ENCODE data around the gene ACTN2. TPM values are rescaled to one million over a fixed set of nuclear protein-coding genes. Genes with fewer than 3 reads are reported as not detected.

Gene ACTN2
- total RNA-seq, 2 experiments from 2014 or later, result not detected

DNA sequence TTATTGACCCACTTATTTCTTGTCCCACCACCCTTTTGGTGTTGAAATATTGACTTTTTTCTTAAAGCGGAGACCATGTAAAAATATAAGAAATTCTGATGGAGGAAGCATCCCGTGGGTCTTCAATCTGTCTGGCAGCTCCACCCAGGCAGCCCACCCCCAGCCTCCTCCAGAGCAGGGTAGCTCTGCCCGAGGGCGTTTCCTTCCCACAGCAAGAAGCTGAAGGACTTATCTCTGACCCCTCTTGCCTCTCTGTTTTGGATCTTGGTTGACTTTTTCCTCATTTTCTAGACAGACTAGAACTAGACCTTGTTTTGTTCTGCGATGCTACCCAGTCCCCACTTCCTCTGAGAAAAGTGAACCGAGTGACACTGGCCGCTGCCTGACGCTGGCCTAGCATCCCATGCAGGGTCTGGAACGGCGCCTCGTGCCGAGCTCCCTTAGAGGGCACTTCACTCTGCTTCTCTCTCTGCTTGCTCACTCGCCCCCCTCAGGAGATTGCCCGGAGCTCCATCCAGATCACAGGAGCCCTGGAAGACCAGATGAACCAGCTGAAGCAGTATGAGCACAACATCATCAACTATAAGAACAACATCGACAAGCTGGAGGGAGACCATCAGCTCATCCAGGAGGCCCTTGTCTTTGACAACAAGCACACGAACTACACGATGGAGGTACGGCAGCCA, 68.4 kb downstream of the ACTN2 start:
- CTCF ChIA-PET, result no interaction called here
- H3K9me3 Mint-ChIP-seq (ENCODE audit: low read depth), result no peaks in the 10 kb centered on the region
- H3K4me1 Mint-ChIP-seq, result peaks cover 3% of the 10 kb centered on the region
- no peak overlapping the region for H3K27ac Mint-ChIP-seq
- DNase-seq (no peak), ATAC-seq (no peak)
- H3K27me3 Mint-ChIP-seq, result peaks cover 15% of the 10 kb centered on the region
- H3K36me3 Mint-ChIP-seq, result no peaks in the 10 kb centered on the region
- no peak overlapping the region for H3K4me3 Mint-ChIP-seq

DNA sequence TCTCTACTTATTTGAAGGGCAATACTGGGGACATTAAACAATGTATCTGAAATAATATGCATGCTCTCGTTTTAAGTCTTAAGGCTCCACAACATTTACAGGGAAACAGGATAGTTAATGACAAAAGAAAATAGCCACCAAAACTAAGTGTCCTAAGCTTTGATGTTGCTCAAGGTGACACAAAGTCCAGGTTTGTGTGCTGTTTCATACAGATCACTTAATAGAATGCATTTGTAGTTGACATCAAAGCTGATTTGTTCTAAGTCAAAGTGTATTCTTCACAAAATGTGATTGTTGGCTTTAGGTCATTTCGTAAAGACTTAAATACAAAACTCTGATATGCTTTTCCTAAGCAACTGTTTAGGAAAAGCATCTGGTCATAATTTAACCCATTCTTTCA, 71.3 kb downstream of the ACTN2 start:
- no peaks in the 10 kb centered on the region for H3K9me3 Mint-ChIP-seq (ENCODE audit: low read depth)
- H3K36me3 Mint-ChIP-seq, result no peaks in the 10 kb centered on the region
- no peak overlapping the region for H3K4me3 Mint-ChIP-seq
- CTCF ChIA-PET, result interaction anchor here (3.2 kb wide), 1 partner anchor 628 kb away, joined by 13 read pairs; no protein-coding TSS in a partner anchor
- DNase-seq (no peak), ATAC-seq (no peak)
- peaks cover 3% of the 10 kb centered on the region for H3K4me1 Mint-ChIP-seq
- no peaks in the 10 kb centered on the region for H3K27me3 Mint-ChIP-seq
- H3K27ac Mint-ChIP-seq, result no peak overlapping the region

DNA sequence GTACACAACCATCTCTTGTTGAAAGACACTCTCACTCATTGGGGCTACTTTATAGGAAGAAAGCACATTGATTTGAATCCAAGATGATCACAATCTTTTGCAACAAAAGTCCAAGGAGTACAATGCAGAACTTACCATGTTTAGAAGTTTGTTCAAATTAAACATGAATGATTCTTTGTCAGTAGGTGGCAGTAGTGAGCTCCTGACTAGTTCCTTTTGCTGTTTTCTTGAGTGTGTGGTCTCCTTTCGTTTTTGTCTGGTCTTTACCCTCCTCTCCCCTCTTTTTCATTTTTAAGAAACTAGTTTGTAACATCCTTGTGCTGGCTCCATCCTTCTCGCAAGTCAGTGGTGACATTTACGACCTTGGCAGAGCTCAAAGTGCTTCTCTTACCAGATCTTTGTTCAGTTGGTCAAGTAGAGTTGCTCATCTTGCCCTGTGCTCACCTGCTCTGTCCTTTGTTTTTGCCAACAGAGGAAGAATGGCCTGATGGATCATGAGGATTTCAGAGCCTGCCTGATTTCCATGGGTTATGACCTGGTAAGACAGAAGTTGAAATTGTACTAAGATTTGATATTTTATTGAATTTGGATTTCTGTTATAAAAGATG, 73.1 kb downstream of the ACTN2 start:
- Mint-ChIP-seq H3K27ac (no peak overlapping the region), H3K36me3 (no peaks in the 10 kb centered on the region), H3K9me3 (ENCODE audit: low read depth) (no peaks in the 10 kb centered on the region), H3K4me3 (no peak overlapping the region), H3K27me3 (peaks cover 6% of the 10 kb centered on the region), H3K4me1 (peaks cover 3% of the 10 kb centered on the region)
- peak; percentile 36 for ATAC-seq
- CTCF ChIA-PET, result interaction anchor here (0.6 to 3.2 kb wide), 38 partner anchors 9 to 803 kb away, joined by 3 to 19 read pairs (median 4); partner anchors contain the start of genes HEATR1 and MTR
- no peak for DNase-seq

DNA sequence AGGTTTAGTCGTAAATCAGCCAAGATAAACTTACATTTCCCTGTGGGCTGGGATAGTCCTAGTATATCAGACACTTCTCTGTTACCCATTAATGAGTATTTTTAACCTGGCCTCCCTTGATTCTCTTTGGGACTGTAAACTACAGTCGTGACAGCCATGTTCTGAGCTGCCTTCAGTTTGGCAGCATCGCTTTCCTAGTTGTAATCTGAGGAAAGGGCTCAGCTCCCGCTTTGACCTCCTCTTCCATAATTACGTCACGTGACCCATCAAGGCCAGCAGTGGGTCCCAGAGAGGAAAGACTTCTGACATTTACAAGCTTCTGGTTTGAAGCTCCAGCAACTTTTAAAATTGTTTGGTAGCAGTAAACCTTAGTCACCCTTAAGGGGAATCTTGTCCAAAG, 74.2 kb downstream of the ACTN2 start:
- Mint-ChIP-seq H3K36me3 (no peaks in the 10 kb centered on the region), H3K9me3 (ENCODE audit: low read depth) (no peaks in the 10 kb centered on the region), H3K27me3 (peaks cover 11% of the 10 kb centered on the region), H3K4me1 (peaks cover 3% of the 10 kb centered on the region), H3K27ac (no peak overlapping the region), H3K4me3 (no peak overlapping the region)
- no peak for ATAC-seq
- DNase-seq, result no peak
- CTCF ChIA-PET, result interaction anchor here (0.6 to 3.2 kb wide), 5 partner anchors 7 to 996 kb away, joined by 5 to 19 read pairs (median 9); no protein-coding TSS in a partner anchor

DNA sequence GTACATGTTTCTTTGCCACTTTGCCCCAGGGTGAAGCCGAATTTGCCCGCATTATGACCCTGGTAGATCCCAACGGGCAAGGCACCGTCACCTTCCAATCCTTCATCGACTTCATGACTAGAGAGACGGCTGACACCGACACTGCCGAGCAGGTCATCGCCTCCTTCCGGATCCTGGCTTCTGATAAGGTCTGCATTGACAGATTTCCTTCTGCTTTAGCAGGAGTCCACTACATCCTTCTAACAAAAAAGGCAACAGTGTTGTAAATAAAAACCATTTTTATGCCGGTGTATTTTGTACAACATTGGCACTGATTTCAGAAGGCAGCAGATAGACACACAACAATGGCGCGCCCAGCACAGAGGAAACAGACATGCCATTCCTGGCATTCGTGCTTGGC, 74.7 kb downstream of the ACTN2 start:
- H3K27ac Mint-ChIP-seq, result no peak overlapping the region
- CTCF ChIA-PET, result no interaction called here
- H3K9me3 Mint-ChIP-seq (ENCODE audit: low read depth), result no peaks in the 10 kb centered on the region
- DNase-seq (no peak), ATAC-seq (no peak)
- H3K4me1 Mint-ChIP-seq, result peaks cover 3% of the 10 kb centered on the region
- no peak overlapping the region for H3K4me3 Mint-ChIP-seq
- H3K36me3 Mint-ChIP-seq, result no peaks in the 10 kb centered on the region
- peaks cover 15% of the 10 kb centered on the region for H3K27me3 Mint-ChIP-seq

DNA sequence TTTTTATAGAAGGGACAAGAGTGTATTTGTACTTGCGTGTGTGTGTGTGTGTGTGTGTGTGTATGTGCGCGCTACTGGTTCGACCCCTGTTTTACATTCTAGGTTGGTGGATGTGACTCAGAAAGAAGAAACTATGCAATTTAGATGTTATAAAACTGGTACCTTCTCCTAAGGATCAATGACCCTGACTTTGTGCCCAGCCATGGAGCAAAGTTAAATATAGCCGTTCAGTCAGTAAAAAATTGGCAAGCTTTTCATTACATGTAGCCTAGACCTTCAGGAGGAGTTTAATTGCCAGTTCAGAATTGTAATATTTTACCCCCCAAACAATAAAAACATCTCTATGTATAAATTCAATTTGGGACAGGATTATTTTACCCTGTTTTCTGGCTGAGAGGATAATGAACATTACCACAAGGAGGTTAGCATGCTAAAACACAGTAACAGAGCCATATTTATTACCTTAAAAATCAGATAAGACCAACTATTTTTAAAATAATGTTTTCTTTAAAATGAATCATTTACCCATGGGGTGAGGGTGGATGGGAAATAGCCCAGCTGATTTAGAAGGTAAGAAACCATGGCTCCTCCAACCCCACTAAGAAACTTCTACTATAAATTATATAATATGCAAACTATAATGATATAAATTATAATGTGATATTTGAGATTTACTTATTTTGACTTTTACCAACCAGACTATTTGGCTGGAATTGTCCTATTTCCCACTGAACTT, 75.3 kb downstream of the ACTN2 start:
- Mint-ChIP-seq H3K27me3 (peaks cover 18% of the 10 kb centered on the region), H3K4me3 (no peak overlapping the region), H3K9me3 (ENCODE audit: low read depth) (no peaks in the 10 kb centered on the region), H3K4me1 (peaks cover 3% of the 10 kb centered on the region), H3K27ac (no peak overlapping the region), H3K36me3 (no peaks in the 10 kb centered on the region)
- CTCF ChIA-PET, result interaction anchor here (0.6 to 1.0 kb wide), 2 partner anchors 10 to 304 kb away, joined by 3 read pairs; no protein-coding TSS in a partner anchor
- no peak for DNase-seq
- ATAC-seq, result no peak

DNA sequence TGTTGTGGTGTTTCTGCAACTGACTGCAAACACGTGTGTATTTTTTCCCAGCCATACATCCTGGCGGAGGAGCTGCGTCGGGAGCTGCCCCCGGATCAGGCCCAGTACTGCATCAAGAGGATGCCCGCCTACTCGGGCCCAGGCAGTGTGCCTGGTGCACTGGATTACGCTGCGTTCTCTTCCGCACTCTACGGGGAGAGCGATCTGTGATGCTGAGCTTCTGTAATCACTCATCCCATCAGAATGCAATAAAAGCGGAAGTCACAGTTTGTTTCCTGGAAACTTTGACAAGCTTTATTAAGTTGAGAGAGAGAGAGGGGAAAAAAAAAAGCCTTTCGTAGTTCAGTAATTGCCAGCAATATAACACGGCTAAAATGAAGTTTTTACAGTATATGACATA, 76.1 kb downstream of the ACTN2 start:
- DNase-seq (no peak), ATAC-seq (no peak)
- CTCF ChIA-PET, result interaction anchor here (0.6 to 1.0 kb wide), 2 partner anchors 11 to 305 kb away, joined by 3 read pairs; no protein-coding TSS in a partner anchor
- no peak overlapping the region for H3K4me3 Mint-ChIP-seq
- H3K27me3 Mint-ChIP-seq, result peaks cover 22% of the 10 kb centered on the region
- no peak overlapping the region for H3K27ac Mint-ChIP-seq
- peaks cover 3% of the 10 kb centered on the region for H3K4me1 Mint-ChIP-seq
- H3K36me3 Mint-ChIP-seq, result no peaks in the 10 kb centered on the region
- H3K9me3 Mint-ChIP-seq (ENCODE audit: low read depth), result no peaks in the 10 kb centered on the region

DNA sequence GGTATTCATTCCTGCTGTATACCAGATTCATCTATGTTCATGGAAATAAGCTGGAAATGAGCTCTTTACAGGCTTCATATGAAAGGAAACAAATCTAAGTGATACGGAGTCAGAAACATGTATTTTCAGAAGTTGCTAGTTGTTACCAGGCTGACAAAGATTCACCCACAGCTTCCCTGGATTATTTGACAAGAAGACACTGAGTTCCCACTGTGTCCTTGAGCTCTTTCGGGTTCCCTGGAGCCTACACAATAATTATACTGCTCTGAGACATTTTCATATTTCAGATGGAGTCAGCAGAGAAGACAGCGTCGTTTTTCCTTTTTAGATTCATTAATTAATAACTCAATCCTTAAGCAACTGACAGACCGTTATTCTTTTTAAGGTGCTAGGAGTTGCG, 79.5 kb downstream of the ACTN2 start:
- CTCF ChIA-PET, result interaction anchor here (0.6 kb wide), 1 partner anchor 802 kb away, joined by 3 read pairs; no protein-coding TSS in a partner anchor
- Mint-ChIP-seq H3K4me1 (no peaks in the 10 kb centered on the region), H3K27me3 (peaks cover 34% of the 10 kb centered on the region), H3K27ac (no peak overlapping the region), H3K4me3 (no peak overlapping the region), H3K36me3 (no peaks in the 10 kb centered on the region), H3K9me3 (ENCODE audit: low read depth) (no peaks in the 10 kb centered on the region)
- ATAC-seq, result no peak
- DNase-seq, result no peak

DNA sequence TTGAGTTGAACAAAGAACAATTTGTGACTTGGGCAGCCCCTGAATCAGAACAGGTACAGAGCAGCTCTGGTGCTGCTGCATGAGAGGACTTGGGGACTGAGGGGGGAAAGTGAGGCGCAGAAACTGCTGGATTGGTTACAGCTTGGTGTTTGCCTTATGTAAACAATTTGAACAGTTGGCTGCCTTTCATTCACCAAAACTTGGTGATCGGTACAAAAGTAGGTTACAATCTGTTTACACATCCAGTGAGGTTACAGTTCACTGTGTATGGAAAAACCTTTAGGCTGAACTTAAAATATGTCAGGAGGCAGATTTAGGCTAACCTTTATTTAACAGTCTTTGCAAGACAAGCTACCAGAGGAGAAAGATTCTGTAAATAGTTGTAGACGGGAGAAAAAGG, 80.2 kb downstream of the ACTN2 start:
- no peak for ATAC-seq
- Mint-ChIP-seq H3K4me1 (no peaks in the 10 kb centered on the region), H3K36me3 (no peaks in the 10 kb centered on the region), H3K27ac (no peak overlapping the region), H3K27me3 (peaks cover 34% of the 10 kb centered on the region), H3K4me3 (no peak overlapping the region), H3K9me3 (ENCODE audit: low read depth) (no peaks in the 10 kb centered on the region)
- CTCF ChIA-PET, result interaction anchor here (0.6 kb wide), 1 partner anchor 801 kb away, joined by 3 read pairs; no protein-coding TSS in a partner anchor
- DNase-seq, result no peak

DNA sequence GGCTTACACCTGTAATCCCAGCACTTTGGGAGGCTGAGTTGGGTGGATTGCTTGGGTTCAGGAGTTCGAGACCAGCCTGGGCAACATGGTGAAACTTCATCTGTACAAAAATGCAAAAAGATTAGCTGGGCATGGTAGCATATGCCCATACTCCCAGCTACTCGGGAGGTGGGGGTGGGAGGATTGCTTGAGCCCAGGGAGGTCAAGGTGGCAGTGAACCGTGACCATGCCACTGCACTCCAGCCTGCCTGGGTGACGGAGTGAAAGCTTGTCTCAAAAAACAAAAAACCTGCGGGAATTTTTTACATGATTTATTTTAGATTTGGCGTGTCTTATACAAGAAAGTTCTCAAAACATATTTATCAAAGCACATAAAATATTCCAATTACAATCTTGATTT, 81.0 kb downstream of the ACTN2 start:
- DNase-seq (no peak), ATAC-seq (no peak)
- Mint-ChIP-seq H3K9me3 (ENCODE audit: low read depth) (no peaks in the 10 kb centered on the region), H3K27ac (no peak overlapping the region), H3K4me1 (no peaks in the 10 kb centered on the region), H3K27me3 (peaks cover 37% of the 10 kb centered on the region), H3K4me3 (no peak overlapping the region), H3K36me3 (no peaks in the 10 kb centered on the region)
- CTCF ChIA-PET, result interaction anchor here (2.4 kb wide), 1 partner anchor 8 kb away, joined by 19 read pairs; no protein-coding TSS in a partner anchor

DNA sequence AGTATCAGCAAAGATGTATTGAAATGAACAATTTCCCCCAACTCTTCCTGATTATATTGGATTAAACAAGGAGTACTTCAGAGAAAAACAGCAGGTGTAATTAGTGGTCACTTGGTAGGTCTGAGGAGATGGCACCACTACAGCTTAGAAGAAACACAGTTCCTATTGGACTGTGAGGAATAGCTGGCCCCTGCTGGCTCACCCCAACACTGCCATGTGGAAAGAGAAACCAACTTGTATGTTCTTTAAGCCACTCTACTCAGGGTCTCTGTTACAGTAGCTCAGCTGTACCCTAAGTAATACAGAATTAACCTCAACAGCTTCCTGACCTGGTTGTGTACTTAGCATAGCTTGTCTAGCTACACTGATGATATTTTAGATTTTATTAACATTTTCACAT, 82.3 kb downstream of the ACTN2 start:
- Mint-ChIP-seq H3K4me1 (no peaks in the 10 kb centered on the region), H3K36me3 (no peaks in the 10 kb centered on the region), H3K9me3 (ENCODE audit: low read depth) (no peaks in the 10 kb centered on the region), H3K4me3 (no peak overlapping the region), H3K27me3 (peaks cover 43% of the 10 kb centered on the region), H3K27ac (no peak overlapping the region)
- DNase-seq, result no peak
- CTCF ChIA-PET, result interaction anchor here (0.7 to 2.4 kb wide), 2 partner anchors 9 to 101 kb away, joined by 3 to 19 read pairs; no protein-coding TSS in a partner anchor
- peak; percentile 36 for ATAC-seq

DNA sequence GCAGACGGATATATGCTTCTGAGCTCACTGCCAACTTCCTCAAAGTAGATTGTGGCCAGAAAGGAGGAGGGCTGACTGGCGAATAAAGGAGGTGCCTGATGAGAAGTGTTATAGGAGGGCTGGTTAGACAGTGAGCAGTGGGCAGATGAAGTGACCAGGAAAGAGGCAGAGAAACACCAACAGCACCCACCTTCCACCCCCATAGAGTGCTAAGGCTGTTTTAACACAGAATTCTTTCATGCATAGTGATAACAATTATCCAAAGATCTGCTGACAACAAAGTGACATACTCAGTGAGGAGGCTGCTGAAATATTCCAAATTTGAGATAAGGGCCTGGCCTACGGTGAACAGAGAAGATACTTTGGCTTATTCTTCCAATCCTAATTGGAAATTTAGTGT, 87.6 kb downstream of the ACTN2 start:
- Mint-ChIP-seq H3K4me1 (no peaks in the 10 kb centered on the region), H3K4me3 (no peak overlapping the region), H3K27ac (no peak overlapping the region), H3K9me3 (ENCODE audit: low read depth) (peaks cover 3% of the 10 kb centered on the region), H3K36me3 (peaks cover 1% of the 10 kb centered on the region), H3K27me3 (peaks cover 37% of the 10 kb centered on the region)
- DNase-seq (no peak), ATAC-seq (no peak)
- CTCF ChIA-PET, result interaction anchor here (1.8 kb wide), 1 partner anchor 15 kb away, joined by 4 read pairs; no protein-coding TSS in a partner anchor

DNA sequence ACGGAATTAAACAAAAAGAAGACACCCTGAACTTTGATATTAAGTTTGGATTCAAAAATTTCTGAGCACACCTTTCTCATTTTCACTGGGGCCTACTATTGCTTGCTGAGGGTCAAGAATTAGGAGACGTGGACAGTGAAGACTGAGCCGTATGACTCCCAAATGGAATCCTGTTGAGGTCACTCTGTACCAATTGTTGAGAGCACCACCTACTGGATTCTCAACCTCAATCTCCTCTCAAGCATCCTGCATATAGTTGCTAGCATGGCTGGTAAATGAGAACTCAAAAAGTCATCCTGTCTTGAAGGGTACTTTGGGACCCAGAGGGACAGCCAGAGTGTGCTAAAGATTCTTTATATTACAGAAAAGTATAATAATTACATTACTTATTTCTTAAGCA, 88.6 kb downstream of the ACTN2 start:
- Mint-ChIP-seq H3K27me3 (peaks cover 36% of the 10 kb centered on the region), H3K36me3 (peaks cover 6% of the 10 kb centered on the region), H3K4me3 (no peak overlapping the region)

More for the DNA sequence above, 88.6 kb downstream of the ACTN2 start:
- ATAC-seq, result no peak
- CTCF ChIA-PET, result no interaction called here
- no peak for DNase-seq
- no peaks in the 10 kb centered on the region for H3K4me1 Mint-ChIP-seq
- no peak overlapping the region for H3K27ac Mint-ChIP-seq
- H3K9me3 Mint-ChIP-seq (ENCODE audit: low read depth), result peaks cover 7% of the 10 kb centered on the region
